Upper lobe of left lung (tissue), 4 donors: ENCODE measurements around the gene VTA1.
"Not testable (repeated sequence)": the region's sequence is repeated elsewhere in the genome, so short reads cannot be mapped to it uniquely, and the experiment has no call there.

Experiments used
- POLR2A ChIP-seq, 4 donors: fragments of 450-650 bp; IDR thresholded peaks; one replicate each; pipeline ENCODE4 v1.5.1; 2016 to 2017; ENCODE audit warnings: antibody characterized with exemption in 4 of 4, mild to moderate bottlenecking in 2 of 4
- POLR2AphosphoS5 ChIP-seq, 2 donors: sonication (generic); formaldehyde crosslinking; IDR thresholded peaks; one replicate each; pipeline ENCODE4 v1.5.1; 2017; ENCODE audit warnings: antibody characterized with exemption in 2 of 2
- TF ChIP-seq, protein P1 (sequence below), 6 experiments: fragments of 450-650 bp in 4 of 6; fragments of 200-600 bp in 2 of 6; sonication (generic) in 2 of 6; IDR thresholded peaks; one replicate each; pipeline ENCODE4 v1.5.1; 2016 to 2019; ENCODE audit warnings: antibody characterized with exemption in 6 of 6

DNA sequence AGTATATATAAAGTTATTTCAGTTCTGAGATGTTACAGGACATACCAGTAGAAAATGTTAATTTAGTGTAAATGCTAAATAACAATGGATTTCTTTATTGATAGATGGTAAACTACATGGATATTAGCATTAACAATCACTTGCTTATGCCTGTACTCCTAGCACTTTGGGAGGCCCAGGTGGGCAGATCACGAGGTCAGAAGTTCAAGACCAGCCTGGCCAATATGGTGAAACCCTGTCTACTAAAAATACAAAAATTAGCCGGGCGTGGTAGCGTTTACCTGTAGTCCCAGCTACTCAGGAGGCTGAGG lies 9.7 kb downstream of the VTA1 start:
- not testable (repeated sequence) for TF ChIP-seq POLR2AphosphoS5, POLR2A (IDR thresholded peaks at IDR 0.05)
- TF ChIP-seq, protein P1, sequence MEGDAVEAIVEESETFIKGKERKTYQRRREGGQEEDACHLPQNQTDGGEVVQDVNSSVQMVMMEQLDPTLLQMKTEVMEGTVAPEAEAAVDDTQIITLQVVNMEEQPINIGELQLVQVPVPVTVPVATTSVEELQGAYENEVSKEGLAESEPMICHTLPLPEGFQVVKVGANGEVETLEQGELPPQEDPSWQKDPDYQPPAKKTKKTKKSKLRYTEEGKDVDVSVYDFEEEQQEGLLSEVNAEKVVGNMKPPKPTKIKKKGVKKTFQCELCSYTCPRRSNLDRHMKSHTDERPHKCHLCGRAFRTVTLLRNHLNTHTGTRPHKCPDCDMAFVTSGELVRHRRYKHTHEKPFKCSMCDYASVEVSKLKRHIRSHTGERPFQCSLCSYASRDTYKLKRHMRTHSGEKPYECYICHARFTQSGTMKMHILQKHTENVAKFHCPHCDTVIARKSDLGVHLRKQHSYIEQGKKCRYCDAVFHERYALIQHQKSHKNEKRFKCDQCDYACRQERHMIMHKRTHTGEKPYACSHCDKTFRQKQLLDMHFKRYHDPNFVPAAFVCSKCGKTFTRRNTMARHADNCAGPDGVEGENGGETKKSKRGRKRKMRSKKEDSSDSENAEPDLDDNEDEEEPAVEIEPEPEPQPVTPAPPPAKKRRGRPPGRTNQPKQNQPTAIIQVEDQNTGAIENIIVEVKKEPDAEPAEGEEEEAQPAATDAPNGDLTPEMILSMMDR (IDR thresholded peaks at IDR 0.05): not testable (repeated sequence)
